B cell (primary cell): ENCODE measurements around the gene HMCN1. TPM values are rescaled to one million over a fixed set of nuclear protein-coding genes. Genes with fewer than 3 reads are reported as not detected.

Experiments used
- ATAC-seq: fragments of 200-7000 bp; cut with Tn5 transposase; one replicate; pipeline ENCODE4 v1.10.0; 2021; ENCODE audit warnings: low read depth, mild to moderate bottlenecking, moderate number of reproducible peaks, moderate library complexity
- CTCF ChIA-PET: fragments of 350-600 bp; sonication (Branson Sonifier 250); formaldehyde crosslinking; loops from one replicate; lab custom pipeline; 2021; ENCODE audit warnings: antibody characterized with exemption, inconsistent platforms; lab: Charles Lee
- POLR2A ChIA-PET: fragments of 350-600 bp; sonication (Branson Sonifier 250); formaldehyde crosslinking; loops from one replicate; lab custom pipeline; 2021; ENCODE audit warnings: antibody characterized with exemption; lab: Charles Lee
- DNase-seq: peaks from one replicate; pipeline ENCODE4 v3.0.0; 2013
- H2AFZ ChIP-seq: 2 replicates; pipeline ENCODE4 v1.6.1; 2012; ENCODE audit warnings: mild to moderate bottlenecking, low read depth, low read length; ENCODE audit not compliant: insufficient read depth, poor library complexity, severe bottlenecking
- H3K27ac ChIP-seq, 2 donors: 1 replicate in 1 of 2; 2 replicates in 1 of 2; pipeline ENCODE4 v1.5.1; 2012 to 2013; ENCODE audit warnings: low read length in 2 of 2, mild to moderate bottlenecking in 2 of 2, moderate library complexity in 1 of 2
- H3K27me3 ChIP-seq, 4 experiments: fragments of 200-600 bp in 1 of 4; sonication (generic) in 1 of 4; replicated peaks in 1 of 4; 1 replicate in 2 of 4; 2 replicates in 2 of 4; pipeline versions ENCODE4 v1.6.1 to v1.7.0; 2013 to 2016; ENCODE audit warnings: low read length in 3 of 4, mild to moderate bottlenecking in 2 of 4, mixed read lengths in 1 of 4, moderate library complexity in 1 of 4; ENCODE audit not compliant: insufficient read depth in 4 of 4, control insufficient read depth in 3 of 4; ENCODE audit errors: control extremely low read depth in 1 of 4
- H3K36me3 ChIP-seq, 2 experiments: replicated peaks in 1 of 2; 1 replicate in 1 of 2; 2 replicates in 1 of 2; pipeline versions ENCODE4 v1.6.1 to v1.7.1; 2013; ENCODE audit warnings: low read length in 1 of 2; ENCODE audit not compliant: insufficient read depth in 2 of 2, control insufficient read depth in 1 of 2; ENCODE audit errors: control extremely low read depth in 1 of 2, extremely low read depth in 1 of 2
- H3K4me1 ChIP-seq, 2 donors: fragments of 200-600 bp in 1 of 2; sonication (generic) in 1 of 2; 1 replicate in 1 of 2; 2 replicates in 1 of 2; pipeline versions ENCODE4 v1.5.1 to v1.6.1; 2013 to 2017; ENCODE audit warnings: low read length in 2 of 2; ENCODE audit not compliant: control insufficient read depth in 2 of 2, insufficient read depth in 2 of 2
- H3K4me2 ChIP-seq: replicated peaks from 2 replicates; pipeline ENCODE3; 2012; ENCODE audit warnings: mild to moderate bottlenecking, low read depth, low read length; ENCODE audit not compliant: poor library complexity, severe bottlenecking
- H3K4me3 ChIP-seq, 5 experiments: fragments of 200-600 bp in 1 of 5; sonication (generic) in 1 of 5; 1 replicate in 3 of 5; 2 replicates in 2 of 5; pipeline versions ENCODE4 v1.5.1 to v1.7.0; 2011 to 2016; ENCODE audit warnings: low read length in 4 of 5, mild to moderate bottlenecking in 4 of 5, low read depth in 2 of 5, control low read depth in 1 of 5, moderate library complexity in 1 of 5; ENCODE audit not compliant: insufficient read depth in 1 of 5; ENCODE audit errors: control extremely low read depth in 1 of 5, extremely low read depth in 1 of 5
- H3K79me2 ChIP-seq: fragments of 200-600 bp; sonication (generic); one replicate; pipeline ENCODE4 v1.6.0; 2016; ENCODE audit warnings: low read length; ENCODE audit not compliant: control insufficient read depth, insufficient read depth
- H3K9ac ChIP-seq: fragments of 200-600 bp; sonication (generic); 2 replicates; pipeline ENCODE4 v1.6.1; 2017; ENCODE audit warnings: mild to moderate bottlenecking, low read length, moderate library complexity
- H3K9me3 ChIP-seq, 3 donors: one replicate each; pipeline versions ENCODE4 v1.6.1 to v1.7.1; 2013; ENCODE audit warnings: low read length in 2 of 3; ENCODE audit not compliant: control insufficient read depth in 2 of 3, insufficient read depth in 1 of 3; ENCODE audit errors: control extremely low read depth in 1 of 3
- H4K20me1 ChIP-seq: 2 replicates; pipeline ENCODE4 v1.6.0; 2012; ENCODE audit warnings: mild to moderate bottlenecking, low read length; ENCODE audit not compliant: insufficient read depth, control insufficient read depth, poor library complexity, severe bottlenecking
- H3K27ac Mint-ChIP-seq: one replicate; pipeline ENCODE4 v1.8.0; 2021; ENCODE audit warnings: mixed read lengths
- H3K27me3 Mint-ChIP-seq: one replicate; pipeline ENCODE4 v1.8.0; 2021; ENCODE audit warnings: mixed read lengths
- H3K4me1 Mint-ChIP-seq: one replicate; pipeline ENCODE4 v1.8.0; 2021; ENCODE audit warnings: mixed read lengths
- H3K4me3 Mint-ChIP-seq: one replicate; pipeline ENCODE4 v1.8.0; 2021; ENCODE audit warnings: mixed read lengths
- H3K9me3 Mint-ChIP-seq: one replicate; pipeline ENCODE4 v1.8.0; 2022; ENCODE audit warnings: mixed read lengths; ENCODE audit not compliant: insufficient read depth
- CTCF ChIP-seq: fragments of 200-600 bp; IDR thresholded peaks from one replicate; pipeline ENCODE4 v1.8.0; 2022; ENCODE audit warnings: antibody characterized with exemption, mild to moderate bottlenecking
- EZH2 ChIP-seq: IDR thresholded peaks from 2 replicates; pipeline ENCODE4 v1.6.1; 2012; ENCODE audit warnings: borderline replicate concordance, low read depth, mild to moderate bottlenecking, moderate library complexity, low read length; ENCODE audit not compliant: insufficient read depth, poor library complexity, severe bottlenecking
- WGBS: methylation state at CpG from one replicate; pipeline ENCODE4 v1.1.5; 2013; ENCODE audit warnings: missing lambda C conversion rate; ENCODE audit not compliant: insufficient coverage; 5-methylcytosine and 5-hydroxymethylcytosine counted together
- intact Hi-C: fragments of 100-400 bp; cut with micrococcal nuclease; formaldehyde crosslinking; loops from one replicate; pipeline ENCODE4 v1.10.0; 2022
- polyA plus RNA-seq: library from polyadenylated mRNA; depleted of rRNA; stranded (reverse); fragments of >200 nt; gene quantifications from 2 replicates; pipeline ENCODE4 v1.2.3, GENCODE V29; 2012
- total RNA-seq, 2 donors: library from RNA; stranded (reverse); fragments of 120-200 nt in 1 of 2; gene quantifications; 1 replicate in 1 of 2; 2 replicates in 1 of 2; pipeline versions ENCODE4 v1.2.3 to v1.2.4, GENCODE V29; 2013 to 2022

The HMCN1 gene
- total and polyA plus RNA-seq, 2 donors (not counting 1 experiment from before 2014, with no cell fraction given): not detected

GRCh38 chr1:185972096-185972850, 238.1 kb downstream of the HMCN1 start:
- POLR2A ChIA-PET: no interaction called here
- no peaks in the 10 kb centered on the region for H3K4me1 ChIP-seq
- no peak overlapping the region for H3K27ac ChIP-seq
- WGBS: no CpG with 5 or more reads among the region's 3 CpGs
- H3K27me3 ChIP-seq: no peaks in the 10 kb centered on the region
- H3K79me2 ChIP-seq: no peaks in the 10 kb centered on the region
- no peaks in the 10 kb centered on the region for H3K9me3 Mint-ChIP-seq
- H3K4me1 Mint-ChIP-seq: no peaks in the 10 kb centered on the region
- no peak overlapping the region for H3K4me2 ChIP-seq
- H3K9ac ChIP-seq: no peak overlapping the region
- TF ChIP-seq CTCF: no peak
- TF ChIP-seq EZH2: no peak
- H4K20me1 ChIP-seq: no peaks in the 10 kb centered on the region
- ATAC-seq (no peak), DNase-seq (no peak)
- H2AFZ ChIP-seq: no peak overlapping the region
- no peak overlapping the region for H3K27ac Mint-ChIP-seq
- CTCF ChIA-PET: no interaction called here
- H3K27me3 Mint-ChIP-seq: peaks cover 4% of the 10 kb centered on the region
- H3K36me3 ChIP-seq: no peaks in the 10 kb centered on the region
- no peak overlapping the region for H3K4me3 ChIP-seq
- H3K4me3 Mint-ChIP-seq: no peak overlapping the region
- H3K9me3 ChIP-seq: no peaks in the 10 kb centered on the region
- intact Hi-C loops: no loop called here

GRCh38 chr1:185973645-185974044, 239.5 kb downstream of the HMCN1 start:
- H3K79me2 ChIP-seq: no peaks in the 10 kb centered on the region
- H3K4me2 ChIP-seq: no peak overlapping the region
- ChIA-PET POLR2A (no interaction called here), CTCF (no interaction called here)
- no peaks in the 10 kb centered on the region for H3K36me3 ChIP-seq
- WGBS: no CpG with 5 or more reads among the region's 1 CpG
- no peaks in the 10 kb centered on the region for H3K4me1 ChIP-seq
- Mint-ChIP-seq H3K27me3 (peaks cover 4% of the 10 kb centered on the region), H3K27ac (no peak overlapping the region), H3K4me1 (no peaks in the 10 kb centered on the region), H3K9me3 (no peaks in the 10 kb centered on the region), H3K4me3 (no peak overlapping the region)
- no peak overlapping the region for H3K4me3 ChIP-seq
- ATAC-seq (no peak), DNase-seq (no peak)
- no peak for TF ChIP-seq EZH2
- TF ChIP-seq CTCF: no peak
- no peak overlapping the region for H2AFZ ChIP-seq
- intact Hi-C loops: no loop called here
- H3K27me3 ChIP-seq: no peaks in the 10 kb centered on the region
- H4K20me1 ChIP-seq: no peaks in the 10 kb centered on the region
- H3K27ac ChIP-seq: no peak overlapping the region
- H3K9ac ChIP-seq: no peak overlapping the region
- H3K9me3 ChIP-seq: no peaks in the 10 kb centered on the region
